ENCODE results near the gene NCBP1. TPM values are rescaled to one million over a fixed set of nuclear protein-coding genes. Genes with fewer than 3 reads are reported as not detected.

NCBP1 gene
- total RNA-seq, 1 donor, result 35.3 TPM

DNA sequence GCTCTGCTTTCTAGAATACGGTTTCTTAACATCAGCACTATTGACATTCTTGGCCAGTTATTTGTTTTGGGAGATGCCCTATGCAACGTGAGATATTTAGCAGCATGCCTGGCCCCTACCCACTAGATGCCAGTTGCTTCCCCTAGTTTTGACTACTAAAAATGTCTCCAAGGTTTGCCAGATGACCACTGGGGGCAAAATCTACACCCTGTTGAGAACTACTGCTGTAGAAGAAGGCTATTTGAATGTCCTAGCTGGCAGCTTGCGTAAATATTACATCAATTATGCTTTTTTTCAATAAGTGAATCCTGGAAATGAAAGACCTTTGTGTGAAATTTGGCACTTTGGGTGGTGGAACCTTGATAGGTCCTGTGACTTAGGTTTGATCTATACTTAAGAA lies 5.0 kb downstream of the NCBP1 start:
- Histone ChIP-seq H3K4me3 (ENCODE audit: low read length) (no peak overlapping the region), H3K4me1 (ENCODE audit: insufficient read depth, low read length) (peaks cover 26% of the 10 kb centered on the region), H3K9me3 (ENCODE audit: low read depth, low read length) (no peaks in the 10 kb centered on the region), H3K27me3 (ENCODE audit: insufficient read depth, low read length) (no peaks in the 10 kb centered on the region)

DNA sequence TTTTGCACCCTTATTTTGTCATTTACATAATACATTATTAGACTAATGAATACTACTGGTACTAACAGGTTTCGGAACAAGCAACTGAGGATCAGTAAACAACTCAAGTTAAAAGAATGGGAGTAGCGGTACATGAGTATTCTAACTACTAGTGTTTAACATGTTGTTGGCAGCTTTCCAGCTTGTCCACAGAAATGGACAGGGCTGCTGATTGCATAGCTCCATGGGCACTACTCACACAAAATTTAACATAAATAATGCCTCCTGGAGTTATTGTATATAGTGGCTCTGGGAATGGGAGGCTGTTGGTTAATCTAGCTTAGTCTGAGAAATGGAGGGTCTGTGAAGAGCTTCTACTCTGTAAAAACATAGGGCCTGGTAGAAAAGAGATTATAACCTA lies 6.7 kb downstream of the NCBP1 start:
- Histone ChIP-seq H3K4me3 (ENCODE audit: low read length) (no peak overlapping the region), H3K27me3 (ENCODE audit: insufficient read depth, low read length) (no peaks in the 10 kb centered on the region), H3K4me1 (ENCODE audit: insufficient read depth, low read length) (peaks cover 13% of the 10 kb centered on the region), H3K9me3 (ENCODE audit: low read depth, low read length) (no peaks in the 10 kb centered on the region)

DNA sequence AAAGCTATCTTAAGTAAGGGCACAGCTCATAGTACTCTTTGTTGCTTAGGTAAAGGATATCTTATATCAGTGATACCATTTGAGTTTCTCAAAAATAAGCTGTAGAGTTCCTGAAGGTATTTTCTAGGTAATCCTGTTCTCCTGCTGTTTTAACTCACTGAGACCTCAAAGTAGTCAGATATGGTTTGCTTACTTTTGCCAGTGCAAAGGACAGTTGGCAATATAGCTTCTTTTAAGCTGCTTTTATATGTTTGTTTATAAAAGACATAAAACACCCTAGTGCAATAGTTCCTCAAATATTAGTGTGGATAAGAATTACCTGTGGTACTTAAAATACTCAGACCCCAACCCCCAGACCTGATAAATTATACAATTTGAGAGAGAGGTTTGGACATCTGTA lies 12.1 kb downstream of the NCBP1 start:
- no peaks in the 10 kb centered on the region for H3K4me1 ChIP-seq (ENCODE audit: insufficient read depth, low read length)
- H3K9me3 ChIP-seq (ENCODE audit: low read depth, low read length), result no peaks in the 10 kb centered on the region
- H3K27me3 ChIP-seq (ENCODE audit: insufficient read depth, low read length), result no peaks in the 10 kb centered on the region
- no peak overlapping the region for H3K4me3 ChIP-seq (ENCODE audit: low read length)

DNA sequence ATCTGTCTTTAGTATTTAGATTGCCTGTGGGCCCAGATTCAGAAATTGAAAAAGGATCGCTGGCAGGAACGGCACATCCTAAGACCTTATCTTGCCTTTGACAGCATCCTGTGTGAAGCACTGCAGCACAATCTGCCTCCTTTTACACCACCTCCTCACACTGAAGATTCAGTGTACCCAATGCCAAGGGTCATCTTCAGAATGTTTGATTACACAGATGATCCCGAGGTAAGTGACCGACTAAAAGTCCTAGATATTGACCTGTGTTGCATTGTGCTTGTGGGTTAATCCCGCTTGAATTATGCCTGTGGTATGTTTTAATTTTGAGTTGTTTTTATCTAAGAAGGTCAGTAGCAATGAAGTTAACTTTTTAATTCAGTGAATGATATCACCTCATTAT lies 14.4 kb downstream of the NCBP1 start:
- no peak overlapping the region for H3K4me3 ChIP-seq (ENCODE audit: low read length)
- no peaks in the 10 kb centered on the region for H3K4me1 ChIP-seq (ENCODE audit: insufficient read depth, low read length)
- H3K9me3 ChIP-seq (ENCODE audit: low read depth, low read length), result no peaks in the 10 kb centered on the region
- no peaks in the 10 kb centered on the region for H3K27me3 ChIP-seq (ENCODE audit: insufficient read depth, low read length)

- no peaks in the 10 kb centered on the region for H3K4me1 ChIP-seq (ENCODE audit: insufficient read depth, low read length)
- no peak overlapping the region for H3K4me3 ChIP-seq (ENCODE audit: low read length)
- no peaks in the 10 kb centered on the region for H3K27me3 ChIP-seq (ENCODE audit: insufficient read depth, low read length)
- no peaks in the 10 kb centered on the region for H3K9me3 ChIP-seq (ENCODE audit: low read depth, low read length)
Measured at GRCh38 chr9:97651646-97652045, 18.0 kb downstream of the NCBP1 start.

GRCh38 chr9:97658707-97659106 lies 25.1 kb downstream of the NCBP1 start:
- no peaks in the 10 kb centered on the region for H3K27me3 ChIP-seq (ENCODE audit: insufficient read depth, low read length)
- no peak overlapping the region for H3K4me3 ChIP-seq (ENCODE audit: low read length)
- peaks cover 3% of the 10 kb centered on the region for H3K4me1 ChIP-seq (ENCODE audit: insufficient read depth, low read length)
- H3K9me3 ChIP-seq (ENCODE audit: low read depth, low read length), result no peaks in the 10 kb centered on the region

- Histone ChIP-seq H3K9me3 (ENCODE audit: low read depth, low read length) (no peaks in the 10 kb centered on the region), H3K27me3 (ENCODE audit: insufficient read depth, low read length) (no peaks in the 10 kb centered on the region), H3K4me3 (ENCODE audit: low read length) (no peak overlapping the region), H3K4me1 (ENCODE audit: insufficient read depth, low read length) (peaks cover 3% of the 10 kb centered on the region)
Measured at GRCh38 chr9:97659771-97660170, 26.1 kb downstream of the NCBP1 start.

DNA sequence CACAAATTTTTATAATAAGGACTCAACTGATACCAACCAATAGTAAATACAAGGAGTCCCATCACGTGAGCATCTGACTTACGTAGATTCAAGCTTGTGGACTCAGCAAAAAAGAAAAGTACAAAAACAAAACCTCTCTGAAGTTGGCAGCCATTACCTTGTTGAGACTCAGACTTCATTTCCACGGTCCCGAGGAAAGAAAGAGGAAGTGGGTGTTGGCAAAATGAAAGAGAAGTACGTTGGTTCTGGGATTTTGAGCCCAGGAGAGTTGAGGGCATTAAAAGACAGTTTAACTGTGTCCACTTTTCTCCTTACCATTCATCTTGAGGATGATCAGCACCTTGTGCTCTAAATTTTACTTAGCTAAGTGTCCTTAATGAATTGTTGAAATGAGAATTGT lies 26.7 kb downstream of the NCBP1 start:
- H3K4me1 ChIP-seq (ENCODE audit: insufficient read depth, low read length), result peaks cover 3% of the 10 kb centered on the region
- no peaks in the 10 kb centered on the region for H3K9me3 ChIP-seq (ENCODE audit: low read depth, low read length)
- H3K27me3 ChIP-seq (ENCODE audit: insufficient read depth, low read length), result no peaks in the 10 kb centered on the region
- H3K4me3 ChIP-seq (ENCODE audit: low read length), result no peak overlapping the region

DNA sequence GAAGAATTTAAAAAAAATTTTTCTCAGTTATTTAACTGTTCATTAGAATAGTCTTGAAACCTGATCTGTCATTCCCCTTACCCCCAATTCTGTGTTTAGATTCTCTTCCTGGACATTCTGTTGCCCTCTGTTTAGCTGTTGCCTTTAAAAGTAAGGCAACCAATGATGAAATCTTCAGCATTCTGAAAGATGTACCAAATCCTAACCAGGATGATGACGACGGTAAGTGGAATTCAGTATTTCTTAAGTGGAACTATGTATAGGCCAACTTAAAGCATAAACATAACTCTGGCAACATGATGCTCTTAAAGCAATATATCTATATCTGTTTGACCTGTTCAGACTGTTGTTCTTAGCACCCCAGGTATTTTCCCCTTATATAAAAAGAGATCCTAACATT lies 27.2 kb downstream of the NCBP1 start:
- Histone ChIP-seq H3K9me3 (ENCODE audit: low read depth, low read length) (no peaks in the 10 kb centered on the region), H3K27me3 (ENCODE audit: insufficient read depth, low read length) (no peaks in the 10 kb centered on the region), H3K4me1 (ENCODE audit: insufficient read depth, low read length) (peaks cover 3% of the 10 kb centered on the region), H3K4me3 (ENCODE audit: low read length) (no peak overlapping the region)

DNA sequence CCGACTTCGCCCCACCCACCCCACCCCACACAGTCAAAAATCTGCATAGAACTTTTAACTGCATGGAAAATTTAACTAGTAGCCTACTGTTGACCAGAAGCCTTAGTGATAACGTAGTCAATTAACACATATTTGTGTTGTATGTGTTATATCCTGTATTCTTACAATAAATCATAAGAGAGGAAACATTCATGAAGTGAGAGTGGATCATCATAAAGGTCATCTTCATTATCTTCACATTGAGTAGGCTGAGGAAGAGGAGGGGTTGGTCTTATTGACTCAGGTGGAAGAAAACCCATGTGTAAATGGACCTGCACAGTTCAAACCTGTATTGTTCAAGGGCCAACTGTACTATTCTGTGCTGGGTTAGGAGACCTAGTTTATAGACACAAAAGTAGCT lies 32.1 kb downstream of the NCBP1 start:
- no peaks in the 10 kb centered on the region for H3K27me3 ChIP-seq (ENCODE audit: insufficient read depth, low read length)
- no peaks in the 10 kb centered on the region for H3K9me3 ChIP-seq (ENCODE audit: low read depth, low read length)
- H3K4me1 ChIP-seq (ENCODE audit: insufficient read depth, low read length), result no peaks in the 10 kb centered on the region
- no peak overlapping the region for H3K4me3 ChIP-seq (ENCODE audit: low read length)

DNA sequence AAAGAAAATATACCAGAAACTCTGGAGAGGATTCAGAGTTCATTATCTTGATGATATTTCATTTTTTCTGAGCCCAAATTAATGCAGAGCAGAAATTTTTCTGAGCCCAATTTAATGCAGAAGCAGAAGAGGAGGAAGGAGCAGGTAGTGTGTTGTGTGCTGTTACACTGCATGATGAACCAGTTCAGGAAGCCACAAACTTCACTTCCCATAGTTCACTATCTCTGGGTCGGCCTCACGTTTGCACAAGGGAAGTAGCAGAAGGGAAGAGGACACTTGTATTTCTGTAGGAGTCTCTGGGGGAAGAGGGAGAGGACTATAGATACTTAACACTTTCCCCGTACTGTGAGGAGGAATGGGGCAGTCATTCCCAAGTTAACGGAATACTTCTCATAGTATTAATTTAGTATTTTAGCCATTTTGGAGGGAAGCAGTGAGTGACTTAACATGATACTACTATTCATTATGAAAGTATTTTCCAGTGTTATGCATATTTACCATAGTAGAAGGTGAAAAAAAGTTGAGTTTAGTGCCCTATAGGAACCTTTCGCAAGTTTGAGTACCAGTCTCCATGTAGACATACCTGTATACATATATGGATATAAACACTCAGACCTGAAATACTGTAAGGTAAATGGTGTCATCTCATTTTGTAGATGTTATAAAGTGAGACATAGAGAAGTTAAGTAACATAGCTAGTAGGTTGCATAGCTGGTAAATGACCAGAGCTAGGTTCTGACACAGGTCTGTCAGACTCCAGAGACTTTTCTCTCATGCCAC lies 33.5 kb downstream of the NCBP1 start:
- Histone ChIP-seq H3K4me1 (ENCODE audit: insufficient read depth, low read length) (no peaks in the 10 kb centered on the region), H3K27me3 (ENCODE audit: insufficient read depth, low read length) (no peaks in the 10 kb centered on the region), H3K4me3 (ENCODE audit: low read length) (no peak overlapping the region), H3K9me3 (ENCODE audit: low read depth, low read length) (no peaks in the 10 kb centered on the region)

DNA sequence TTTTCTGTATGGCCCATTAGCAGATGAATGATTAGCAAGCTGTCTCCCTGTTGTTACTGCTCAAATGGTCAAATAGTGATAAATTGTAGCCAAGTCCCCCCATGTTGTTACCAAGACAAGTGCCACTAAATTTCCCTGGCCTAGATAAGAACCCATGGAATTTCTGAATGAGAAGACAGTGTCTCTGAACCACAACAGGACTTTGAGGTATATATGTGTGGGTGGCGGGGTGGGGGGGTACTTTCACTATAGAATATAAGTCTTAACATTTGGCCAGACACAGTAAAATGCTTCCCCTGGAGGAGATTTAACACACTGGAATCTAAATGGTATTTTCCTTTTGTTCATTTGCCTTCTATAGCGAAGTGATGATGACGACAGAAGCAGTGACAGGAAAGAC lies 34.9 kb downstream of the NCBP1 start:
- Histone ChIP-seq H3K9me3 (ENCODE audit: low read depth, low read length) (no peaks in the 10 kb centered on the region), H3K4me3 (ENCODE audit: low read length) (no peak overlapping the region), H3K4me1 (ENCODE audit: insufficient read depth, low read length) (no peaks in the 10 kb centered on the region), H3K27me3 (ENCODE audit: insufficient read depth, low read length) (no peaks in the 10 kb centered on the region)

- H3K9me3 ChIP-seq (ENCODE audit: low read depth, low read length), result no peaks in the 10 kb centered on the region
- H3K4me3 ChIP-seq (ENCODE audit: low read length), result no peak overlapping the region
- H3K4me1 ChIP-seq (ENCODE audit: insufficient read depth, low read length), result no peaks in the 10 kb centered on the region
- H3K27me3 ChIP-seq (ENCODE audit: insufficient read depth, low read length), result no peaks in the 10 kb centered on the region
Measured at GRCh38 chr9:97670586-97670985, 37.0 kb downstream of the NCBP1 start.

DNA sequence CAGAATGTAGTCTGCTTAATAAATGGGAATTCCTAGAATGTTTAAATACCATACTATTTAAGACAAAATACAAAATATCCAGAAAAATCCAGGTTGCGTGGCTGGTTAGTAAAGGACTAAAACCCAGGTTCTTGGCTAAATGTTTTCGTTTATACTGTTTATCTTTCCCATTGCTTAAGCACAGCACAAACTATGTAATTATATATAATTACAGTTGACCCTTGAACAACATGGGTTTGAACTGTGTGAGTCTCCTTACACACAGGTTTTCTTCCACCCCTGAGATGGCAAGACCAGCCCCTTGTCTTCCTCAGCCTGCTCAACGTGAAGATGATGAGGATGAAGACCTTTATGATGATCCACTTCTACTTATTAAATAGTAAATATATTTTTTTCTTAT lies 38.8 kb downstream of the NCBP1 start:
- no peaks in the 10 kb centered on the region for H3K27me3 ChIP-seq (ENCODE audit: insufficient read depth, low read length)
- H3K4me3 ChIP-seq (ENCODE audit: low read length), result no peak overlapping the region
- H3K9me3 ChIP-seq (ENCODE audit: low read depth, low read length), result no peaks in the 10 kb centered on the region
- H3K4me1 ChIP-seq (ENCODE audit: insufficient read depth, low read length), result no peaks in the 10 kb centered on the region

GRCh38 chr9:97673922-97674321 lies 40.3 kb downstream of the NCBP1 start:
- Histone ChIP-seq H3K4me1 (ENCODE audit: insufficient read depth, low read length) (no peaks in the 10 kb centered on the region), H3K27me3 (ENCODE audit: insufficient read depth, low read length) (no peaks in the 10 kb centered on the region), H3K4me3 (ENCODE audit: low read length) (no peak overlapping the region), H3K9me3 (ENCODE audit: low read depth, low read length) (no peaks in the 10 kb centered on the region)

DNA sequence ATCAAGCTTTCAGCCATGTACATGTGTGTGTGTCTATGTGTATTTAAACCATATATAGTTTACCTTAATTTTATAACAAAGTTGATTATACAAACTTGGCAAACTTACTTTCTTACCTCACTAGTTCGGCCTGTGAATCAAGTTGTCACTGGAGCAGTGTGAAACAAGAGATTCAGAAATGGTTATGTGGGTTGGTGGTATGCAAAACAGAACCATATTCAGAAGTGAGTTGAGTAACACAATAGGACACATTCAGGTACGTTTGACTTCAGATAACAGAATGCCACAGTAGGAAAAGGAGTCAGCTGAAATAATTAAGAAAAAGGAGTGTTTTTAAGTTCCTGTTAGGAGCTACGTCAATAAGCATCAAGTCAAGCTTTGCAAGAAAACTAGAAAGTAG lies 42.0 kb downstream of the NCBP1 start:
- Histone ChIP-seq H3K4me1 (ENCODE audit: insufficient read depth, low read length) (no peaks in the 10 kb centered on the region), H3K27me3 (ENCODE audit: insufficient read depth, low read length) (no peaks in the 10 kb centered on the region), H3K9me3 (ENCODE audit: low read depth, low read length) (no peaks in the 10 kb centered on the region), H3K4me3 (ENCODE audit: low read length) (no peak overlapping the region)

All from mononuclear cell (primary cell).